ENCODE data around the gene TECPR2. TPM values are rescaled to one million over a fixed set of nuclear protein-coding genes. Genes with fewer than 3 reads are reported as not detected.

TECPR2 gene
- total and polyA plus RNA-seq, 10 of the 15 experiments (the other 5 are each of a cell fraction or from before 2014, with no cell fraction given): 0.15 to 10.0 (median 3.0) TPM

DNA sequence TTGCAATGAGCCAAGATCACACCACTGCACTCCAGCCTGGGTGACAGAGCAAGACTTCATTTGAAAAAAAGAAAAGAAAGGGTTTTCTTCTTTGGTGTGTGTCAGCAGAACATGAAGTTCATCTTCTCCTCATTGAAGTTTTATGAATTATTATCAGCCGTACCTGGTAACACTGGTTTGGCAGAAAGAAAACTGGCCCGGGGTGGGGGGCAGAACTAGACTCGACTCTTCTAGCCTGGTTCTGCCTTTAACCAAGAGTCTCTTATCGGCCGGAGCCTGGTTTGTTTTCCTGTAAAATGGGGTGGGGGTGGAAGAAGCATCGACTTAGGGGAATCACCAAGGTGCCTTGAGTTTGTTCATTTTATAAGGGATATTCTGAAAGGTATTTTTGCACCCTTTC is 64.1 kb downstream of the TECPR2 start:
- Histone ChIP-seq H3K9me3 (replicated peaks; ENCODE audit: control insufficient read depth, insufficient read depth, low read length) (no peaks in the 10 kb centered on the region), H4K20me1 (ENCODE audit: control insufficient read depth, insufficient read depth) (no peaks in the 10 kb centered on the region), H3K27ac (ENCODE audit: control insufficient read depth, insufficient read depth) (no peak overlapping the region), H3K79me2 (ENCODE audit: control insufficient read depth, insufficient read depth, low read length) (no peaks in the 10 kb centered on the region), H3K9ac (ENCODE audit: control insufficient read depth, insufficient read depth, low read length) (no peak overlapping the region), H3K4me2 (ENCODE audit: control insufficient read depth, insufficient read depth) (no peak overlapping the region), H3K4me1 (ENCODE audit: control insufficient read depth, insufficient read depth, low read length) (no peaks in the 10 kb centered on the region), H3K4me3 (no peak overlapping the region), H2AFZ (ENCODE audit: control insufficient read depth, low read depth, low read length) (no peak overlapping the region), H3K27me3 (replicated peaks in 1 of 2; ENCODE audit: control insufficient read depth in 2 of 2, insufficient read depth in 2 of 2, low read length in 1 of 2) (no peaks in the 10 kb centered on the region), H3K36me3 (ENCODE audit: control insufficient read depth in 2 of 2, insufficient read depth in 2 of 2, low read length in 1 of 2) (no peaks in the 10 kb centered on the region)
- SMC1A ChIA-PET (ENCODE audit: uncharacterized antibody, unreplicated experiment): no interaction called here
- intact Hi-C loops (cut with micrococcal nuclease; ENCODE audit: unreplicated experiment): no loop called here
- in situ Hi-C loops (cut with MboI): no loop called here
- CTCF ChIA-PET: interaction anchor here (1.0 kb wide), 1 partner anchor 11 kb away, joined by 3 read pairs; no protein-coding TSS in a partner anchor
- WGBS (ENCODE audit: insufficient coverage, insufficient replicate concordance, low lambda C conversion rate, missing lambda C conversion rate): over 99% methylated on average over 6 of the region's 6 CpGs
- POLR2A ChIA-PET: no interaction called here
- DNase-seq (ENCODE audit: low read depth, low spot score) (no peak), ATAC-seq (no peak), FAIRE-seq (no peak)
- RAD21 ChIA-PET (ENCODE audit: unreplicated experiment): no interaction called here
- no TSS peak for BruUV-seq (replicated peaks)
- TF ChIP-seq NR2C2 (IDR thresholded peaks at IDR 0.05; ENCODE audit: borderline replicate concordance, control insufficient read depth, insufficient read length, low read depth) (no peak), ZBTB11 (CRISPR knock-in tag; IDR thresholded peaks at IDR 0.05) (no peak), EP300 (IDR thresholded peaks at IDR 0.05; ENCODE audit: borderline replicate concordance in 1 of 2, control insufficient read depth in 1 of 2, low read depth in 2 of 2, low read length in 2 of 2) (no peak), ZNF622 (IDR thresholded peaks at IDR 0.05) (no peak), TBL1XR1 (IDR thresholded peaks at IDR 0.05; ENCODE audit: low read depth, low read length) (no peak), PAX8 (IDR thresholded peaks at IDR 0.05) (no peak), KAT2A (conservative IDR thresholded peaks at IDR 0.05; ENCODE audit: control insufficient read depth, low read depth, low read length) (no peak), BCL11A (IDR thresholded peaks at IDR 0.05; ENCODE audit: low read depth, low read length) (no peak), HCFC1 (IDR thresholded peaks at IDR 0.05; ENCODE audit: low read length) (no peak), SRF (IDR thresholded peaks at IDR 0.05; ENCODE audit: low read depth in 2 of 2, low read length in 2 of 2) (no peak), TCF12 (IDR thresholded peaks at IDR 0.05; ENCODE audit: low read depth, low read length) (no peak), WRNIP1 (IDR thresholded peaks at IDR 0.05; ENCODE audit: borderline replicate concordance, low read depth, low read length) (no peak), GABPA (IDR thresholded peaks at IDR 0.05; ENCODE audit: low read depth) (no peak)
- TF ChIP-seq, protein P1, sequence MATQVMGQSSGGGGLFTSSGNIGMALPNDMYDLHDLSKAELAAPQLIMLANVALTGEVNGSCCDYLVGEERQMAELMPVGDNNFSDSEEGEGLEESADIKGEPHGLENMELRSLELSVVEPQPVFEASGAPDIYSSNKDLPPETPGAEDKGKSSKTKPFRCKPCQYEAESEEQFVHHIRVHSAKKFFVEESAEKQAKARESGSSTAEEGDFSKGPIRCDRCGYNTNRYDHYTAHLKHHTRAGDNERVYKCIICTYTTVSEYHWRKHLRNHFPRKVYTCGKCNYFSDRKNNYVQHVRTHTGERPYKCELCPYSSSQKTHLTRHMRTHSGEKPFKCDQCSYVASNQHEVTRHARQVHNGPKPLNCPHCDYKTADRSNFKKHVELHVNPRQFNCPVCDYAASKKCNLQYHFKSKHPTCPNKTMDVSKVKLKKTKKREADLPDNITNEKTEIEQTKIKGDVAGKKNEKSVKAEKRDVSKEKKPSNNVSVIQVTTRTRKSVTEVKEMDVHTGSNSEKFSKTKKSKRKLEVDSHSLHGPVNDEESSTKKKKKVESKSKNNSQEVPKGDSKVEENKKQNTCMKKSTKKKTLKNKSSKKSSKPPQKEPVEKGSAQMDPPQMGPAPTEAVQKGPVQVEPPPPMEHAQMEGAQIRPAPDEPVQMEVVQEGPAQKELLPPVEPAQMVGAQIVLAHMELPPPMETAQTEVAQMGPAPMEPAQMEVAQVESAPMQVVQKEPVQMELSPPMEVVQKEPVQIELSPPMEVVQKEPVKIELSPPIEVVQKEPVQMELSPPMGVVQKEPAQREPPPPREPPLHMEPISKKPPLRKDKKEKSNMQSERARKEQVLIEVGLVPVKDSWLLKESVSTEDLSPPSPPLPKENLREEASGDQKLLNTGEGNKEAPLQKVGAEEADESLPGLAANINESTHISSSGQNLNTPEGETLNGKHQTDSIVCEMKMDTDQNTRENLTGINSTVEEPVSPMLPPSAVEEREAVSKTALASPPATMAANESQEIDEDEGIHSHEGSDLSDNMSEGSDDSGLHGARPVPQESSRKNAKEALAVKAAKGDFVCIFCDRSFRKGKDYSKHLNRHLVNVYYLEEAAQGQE (IDR thresholded peaks at IDR 0.05; ENCODE audit: low read depth, low read length): no peak
- TF ChIP-seq, protein P2, sequence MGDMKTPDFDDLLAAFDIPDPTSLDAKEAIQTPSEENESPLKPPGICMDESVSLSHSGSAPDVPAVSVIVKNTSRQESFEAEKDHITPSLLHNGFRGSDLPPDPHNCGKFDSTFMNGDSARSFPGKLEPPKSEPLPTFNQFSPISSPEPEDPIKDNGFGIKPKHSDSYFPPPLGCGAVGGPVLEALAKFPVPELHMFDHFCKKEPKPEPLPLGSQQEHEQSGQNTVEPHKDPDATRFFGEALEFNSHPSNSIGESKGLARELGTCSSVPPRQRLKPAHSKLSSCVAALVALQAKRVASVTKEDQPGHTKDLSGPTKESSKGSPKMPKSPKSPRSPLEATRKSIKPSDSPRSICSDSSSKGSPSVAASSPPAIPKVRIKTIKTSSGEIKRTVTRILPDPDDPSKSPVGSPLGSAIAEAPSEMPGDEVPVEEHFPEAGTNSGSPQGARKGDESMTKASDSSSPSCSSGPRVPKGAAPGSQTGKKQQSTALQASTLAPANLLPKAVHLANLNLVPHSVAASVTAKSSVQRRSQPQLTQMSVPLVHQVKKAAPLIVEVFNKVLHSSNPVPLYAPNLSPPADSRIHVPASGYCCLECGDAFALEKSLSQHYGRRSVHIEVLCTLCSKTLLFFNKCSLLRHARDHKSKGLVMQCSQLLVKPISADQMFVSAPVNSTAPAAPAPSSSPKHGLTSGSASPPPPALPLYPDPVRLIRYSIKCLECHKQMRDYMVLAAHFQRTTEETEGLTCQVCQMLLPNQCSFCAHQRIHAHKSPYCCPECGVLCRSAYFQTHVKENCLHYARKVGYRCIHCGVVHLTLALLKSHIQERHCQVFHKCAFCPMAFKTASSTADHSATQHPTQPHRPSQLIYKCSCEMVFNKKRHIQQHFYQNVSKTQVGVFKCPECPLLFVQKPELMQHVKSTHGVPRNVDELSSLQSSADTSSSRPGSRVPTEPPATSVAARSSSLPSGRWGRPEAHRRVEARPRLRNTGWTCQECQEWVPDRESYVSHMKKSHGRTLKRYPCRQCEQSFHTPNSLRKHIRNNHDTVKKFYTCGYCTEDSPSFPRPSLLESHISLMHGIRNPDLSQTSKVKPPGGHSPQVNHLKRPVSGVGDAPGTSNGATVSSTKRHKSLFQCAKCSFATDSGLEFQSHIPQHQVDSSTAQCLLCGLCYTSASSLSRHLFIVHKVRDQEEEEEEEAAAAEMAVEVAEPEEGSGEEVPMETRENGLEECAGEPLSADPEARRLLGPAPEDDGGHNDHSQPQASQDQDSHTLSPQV (IDR thresholded peaks at IDR 0.05): no peak

Measured in GM12878 (cell line).